HEK293 (cell line): ENCODE results near the gene SCFD2.

ENCODE experiments used
- CTCF ChIA-PET: fragments of 350-600 bp; formaldehyde crosslinking; extraction: SDS; loops from one replicate; lab custom pipeline; 2021; ENCODE audit warnings: antibody characterized with exemption; lab: Yijun Ruan, JAX
- POLR2A ChIA-PET: fragments of 300-600 bp; formaldehyde crosslinking; extraction: SDS; loops from one replicate; lab custom pipeline; 2020; ENCODE audit warnings: antibody characterized with exemption, inconsistent platforms; lab: Yijun Ruan, JAX
- H3K27ac ChIP-seq: fragments of 200-500 bp; sonication (Bioruptor generic); 2 replicates; pipeline ENCODE4 v1.5.1; 2014; ENCODE audit warnings: low read depth, low read length, control low read depth, inconsistent platforms; ENCODE audit errors: extremely low read depth
- H3K36me3 ChIP-seq, 2 experiments: fragments of 200-500 bp in 1 of 2; sonication (Bioruptor generic) in 1 of 2; 1 replicate in 1 of 2; 2 replicates in 1 of 2; pipeline ENCODE4 v1.5.1; 2014 to 2017; ENCODE audit warnings: inconsistent platforms in 2 of 2, low read length in 2 of 2; ENCODE audit not compliant: control insufficient read depth in 2 of 2, insufficient read depth in 1 of 2
- H3K4me1 ChIP-seq: fragments of 200-500 bp; sonication (Bioruptor generic); 2 replicates; pipeline ENCODE4 v1.5.1; 2014; ENCODE audit warnings: mild to moderate bottlenecking, low read length, inconsistent platforms; ENCODE audit not compliant: control insufficient read depth, insufficient read depth
- H3K4me3 ChIP-seq: 2 replicates; pipeline ENCODE4 v1.5.1; 2011; ENCODE audit warnings: low read depth, mild to moderate bottlenecking, control low read depth, low read length, moderate library complexity
- H3K9me3 ChIP-seq: fragments of 200-500 bp; sonication (Bioruptor generic); 2 replicates; pipeline ENCODE4 v1.5.1; 2014; ENCODE audit warnings: low read depth, low read length, inconsistent platforms; ENCODE audit not compliant: control insufficient read depth, insufficient read depth
- GFI1B ChIP-seq: fragments of 450-650 bp; formaldehyde crosslinking; IDR thresholded peaks from 2 replicates; pipeline ENCODE4 v1.5.1; 2016; ENCODE audit warnings: missing biosample characterization, missing genetic modification characterization
- HIC1 ChIP-seq: fragments of 450-650 bp; formaldehyde crosslinking; IDR thresholded peaks from 2 replicates; pipeline ENCODE4 v1.5.1; 2016; ENCODE audit warnings: missing biosample characterization, missing genetic modification characterization
- KLF16 ChIP-seq: fragments of 450-650 bp; formaldehyde crosslinking; IDR thresholded peaks from 2 replicates; pipeline ENCODE4 v1.5.1; 2017; ENCODE audit warnings: missing biosample characterization, missing genetic modification characterization
- PBX3 ChIP-seq: sonication (generic); formaldehyde crosslinking; IDR thresholded peaks from 2 replicates; pipeline ENCODE4 v1.8.1; 2022; ENCODE audit warnings: mild to moderate bottlenecking, moderate library complexity, missing genetic modification reagents
- REPIN1 ChIP-seq: fragments of 450-650 bp; formaldehyde crosslinking; IDR thresholded peaks from 2 replicates; pipeline ENCODE4 v1.5.1; 2017; ENCODE audit warnings: missing biosample characterization, missing genetic modification characterization, low read depth
- ZBTB20 ChIP-seq: fragments of 450-650 bp; formaldehyde crosslinking; IDR thresholded peaks from 2 replicates; pipeline ENCODE4 v1.5.1; 2016; ENCODE audit warnings: missing biosample characterization, missing genetic modification characterization
- ZBTB44 ChIP-seq: fragments of 450-650 bp; IDR thresholded peaks from 2 replicates; pipeline ENCODE4 v1.5.1; 2018; ENCODE audit warnings: missing biosample characterization, mild to moderate bottlenecking, missing genetic modification characterization
- ZIC2 ChIP-seq: fragments of 450-650 bp; formaldehyde crosslinking; IDR thresholded peaks from 2 replicates; pipeline ENCODE4 v1.5.1; 2016; ENCODE audit warnings: missing biosample characterization, missing genetic modification characterization
- ZNF133 ChIP-seq: fragments of 450-650 bp; formaldehyde crosslinking; IDR thresholded peaks from 2 replicates; pipeline ENCODE4 v1.5.1; 2016; ENCODE audit warnings: missing biosample characterization, missing genetic modification characterization
- ZNF148 ChIP-seq: fragments of 450-650 bp; formaldehyde crosslinking; IDR thresholded peaks from 2 replicates; pipeline ENCODE4 v1.5.0; 2017; ENCODE audit warnings: missing biosample characterization, missing genetic modification characterization, borderline replicate concordance
- ZNF18 ChIP-seq: fragments of 450-650 bp; formaldehyde crosslinking; IDR thresholded peaks from 2 replicates; pipeline ENCODE4 v1.5.1; 2016; ENCODE audit warnings: missing biosample characterization, missing genetic modification characterization
- ZNF2 ChIP-seq: fragments of 450-650 bp; formaldehyde crosslinking; IDR thresholded peaks from 2 replicates; pipeline ENCODE4 v1.5.1; 2016; ENCODE audit warnings: missing biosample characterization, missing genetic modification characterization
- ZNF202 ChIP-seq: fragments of 450-650 bp; formaldehyde crosslinking; IDR thresholded peaks from 2 replicates; pipeline ENCODE4 v1.5.1; 2016; ENCODE audit warnings: missing biosample characterization, missing genetic modification characterization, borderline replicate concordance
- ZNF221 ChIP-seq: fragments of 450-650 bp; formaldehyde crosslinking; IDR thresholded peaks from 2 replicates; pipeline ENCODE4 v1.5.1; 2017; ENCODE audit warnings: missing biosample characterization, missing genetic modification characterization, borderline replicate concordance
- ZNF239 ChIP-seq: fragments of 450-650 bp; formaldehyde crosslinking; IDR thresholded peaks from 2 replicates; pipeline ENCODE4 v1.5.1; 2016; ENCODE audit warnings: missing biosample characterization, missing genetic modification characterization
- ZNF354C ChIP-seq: fragments of 450-650 bp; formaldehyde crosslinking; IDR thresholded peaks from 2 replicates; pipeline ENCODE4 v1.5.1; 2016; ENCODE audit warnings: missing biosample characterization, missing genetic modification characterization, low read depth, borderline replicate concordance
- ZNF510 ChIP-seq: fragments of 450-650 bp; formaldehyde crosslinking; IDR thresholded peaks from 2 replicates; pipeline ENCODE4 v1.5.1; 2018; ENCODE audit warnings: mild to moderate bottlenecking, missing genetic modification characterization, missing biosample characterization; ENCODE audit not compliant: insufficient replicate concordance
- ZNF521 ChIP-seq: fragments of 450-650 bp; formaldehyde crosslinking; IDR thresholded peaks from 2 replicates; pipeline ENCODE4 v1.5.1; 2017; ENCODE audit warnings: missing biosample characterization, mild to moderate bottlenecking, missing genetic modification characterization
- ZNF626 ChIP-seq: fragments of 450-650 bp; sonication (Bioruptor Pico); formaldehyde crosslinking; IDR thresholded peaks from 2 replicates; pipeline ENCODE4 v1.5.1; 2018; ENCODE audit warnings: missing biosample characterization, missing genetic modification characterization, inconsistent platforms
- ZNF654 ChIP-seq: fragments of 450-650 bp; formaldehyde crosslinking; IDR thresholded peaks from 2 replicates; pipeline ENCODE4 v1.5.1; 2016; ENCODE audit warnings: low read depth, missing biosample characterization, missing genetic modification characterization
- ZNF704 ChIP-seq: fragments of 450-650 bp; formaldehyde crosslinking; IDR thresholded peaks from 2 replicates; pipeline ENCODE4 v1.5.1; 2016; ENCODE audit warnings: missing biosample characterization, missing genetic modification characterization
- ZNF776 ChIP-seq: fragments of 450-650 bp; formaldehyde crosslinking; IDR thresholded peaks from 2 replicates; pipeline ENCODE4 v1.5.0; 2017; ENCODE audit warnings: missing biosample characterization, missing genetic modification characterization, borderline replicate concordance
- ZNF785 ChIP-seq: fragments of 450-650 bp; formaldehyde crosslinking; IDR thresholded peaks from 2 replicates; pipeline ENCODE4 v1.5.1; 2016; ENCODE audit warnings: missing biosample characterization, missing genetic modification characterization
- ZNF843 ChIP-seq: fragments of 450-650 bp; formaldehyde crosslinking; IDR thresholded peaks from 2 replicates; pipeline ENCODE4 v1.5.1; 2016; ENCODE audit warnings: missing biosample characterization, missing genetic modification characterization
- ZSCAN23 ChIP-seq: fragments of 450-650 bp; formaldehyde crosslinking; IDR thresholded peaks from 2 replicates; pipeline ENCODE4 v1.5.1; 2016; ENCODE audit warnings: missing biosample characterization, missing genetic modification characterization

SCFD2 gene

GRCh38 chr4:52915191-52915590 is 450.7 kb downstream of the SCFD2 start:
- POLR2A ChIA-PET: no interaction called here
- H3K4me1 ChIP-seq: no peaks in the 10 kb centered on the region
- H3K9me3 ChIP-seq: no peaks in the 10 kb centered on the region
- no peak overlapping the region for H3K27ac ChIP-seq
- CTCF ChIA-PET: interaction anchor here (1.3 kb wide), 1 partner anchor 67 kb away, joined by 6 read pairs; no protein-coding TSS in a partner anchor
- no peak overlapping the region for H3K4me3 ChIP-seq
- H3K36me3 ChIP-seq: no peaks in the 10 kb centered on the region
- TF ChIP-seq REPIN1: no peak
- TF ChIP-seq ZBTB20 (tag by site-specific recombination): no peak
- TF ChIP-seq ZNF221 (tag by site-specific recombination): no peak
- no peak for TF ChIP-seq ZNF354C (tag by site-specific recombination)
- TF ChIP-seq HIC1 (tag by site-specific recombination): no peak
- TF ChIP-seq ZNF704 (tag by site-specific recombination): no peak
- no peak for TF ChIP-seq ZNF239 (tag by site-specific recombination)
- no peak for TF ChIP-seq ZNF510 (tag by site-specific recombination)
- no peak for TF ChIP-seq ZNF626 (tag by site-specific recombination)
- no peak for TF ChIP-seq ZNF521 (tag by site-specific recombination)
- TF ChIP-seq ZSCAN23 (tag by site-specific recombination): no peak
- no peak for TF ChIP-seq ZNF654 (tag by site-specific recombination)
- TF ChIP-seq, all 188 proteins: peak for 0

GRCh38 chr4:52914051-52914605 is 451.7 kb downstream of the SCFD2 start:
- Histone ChIP-seq H3K4me3 (no peak overlapping the region), H3K4me1 (no peaks in the 10 kb centered on the region), H3K9me3 (no peaks in the 10 kb centered on the region), H3K27ac (no peak overlapping the region), H3K36me3 (no peaks in the 10 kb centered on the region)
- ChIA-PET POLR2A (interaction anchor here (0.6 kb wide), 1 partner anchor 14 kb away, joined by 3 read pairs; no protein-coding TSS in a partner anchor), CTCF (interaction anchor here (0.7 to 1.3 kb wide), 2 partner anchors 68 to 468 kb away, joined by 3 to 6 read pairs; no protein-coding TSS in a partner anchor)
- TF ChIP-seq ZNF202 (tag by site-specific recombination): no peak
- no peak for TF ChIP-seq ZNF148 (tag by site-specific recombination)
- no peak for TF ChIP-seq ZNF626 (tag by site-specific recombination)
- TF ChIP-seq PBX3: no peak
- no peak for TF ChIP-seq ZNF133
- no peak for TF ChIP-seq ZNF776 (tag by site-specific recombination)
- TF ChIP-seq ZNF354C (tag by site-specific recombination): no peak
- no peak for TF ChIP-seq KLF16 (tag by site-specific recombination)
- TF ChIP-seq ZIC2 (tag by site-specific recombination): no peak
- no peak for TF ChIP-seq ZBTB44 (tag by site-specific recombination)
- no peak for TF ChIP-seq ZNF785
- TF ChIP-seq ZNF18 (tag by site-specific recombination): no peak
- no peak for TF ChIP-seq ZNF843
- no peak for TF ChIP-seq ZNF2 (tag by site-specific recombination)
- no peak for TF ChIP-seq GFI1B (tag by site-specific recombination)
